Bronchial epithelial cell (primary cell): ENCODE results near the gene ITIH5. TPM values are rescaled to one million over a fixed set of nuclear protein-coding genes. Genes with fewer than 3 reads are reported as not detected.

Experiments
- DNase-seq: peaks from one replicate; pipeline ENCODE4 v3.0.0-alpha.2; 2010; ENCODE audit warnings: low read depth
- FAIRE-seq: peaks from 2 replicates; lab custom pipeline; 2011; peaks lifted over from hg19 to GRCh38; lab: Jason Lieb, UNC
- H3K27me3 ChIP-seq: 2 replicates; pipeline ENCODE4 v1.5.1; 2011; ENCODE audit warnings: low read length; ENCODE audit not compliant: control insufficient read depth, insufficient read depth
- H3K36me3 ChIP-seq: 2 replicates; pipeline ENCODE4 v1.5.1; 2011; ENCODE audit warnings: low read length; ENCODE audit not compliant: control insufficient read depth, insufficient read depth
- H3K4me3 ChIP-seq: 2 replicates; pipeline ENCODE4 v1.5.1; 2011; ENCODE audit warnings: mild to moderate bottlenecking, low read depth, low read length, control low read depth
- total RNA-seq: library from RNA; depleted of rRNA; stranded (reverse); fragments of >200 nt; gene quantifications from 2 replicates; pipeline ENCODE4 v1.2.1, GENCODE V29; 2014
- TF ChIP-seq, protein P1 (sequence below): IDR thresholded peaks from 2 replicates; pipeline ENCODE4 v1.5.1; 2011; ENCODE audit warnings: mild to moderate bottlenecking, moderate library complexity, low read length, control low read depth, inconsistent platforms; ENCODE audit not compliant: insufficient read depth, severe bottlenecking

ITIH5 gene
- total RNA-seq, 1 donor from 2014 or later, result not detected

DNA sequence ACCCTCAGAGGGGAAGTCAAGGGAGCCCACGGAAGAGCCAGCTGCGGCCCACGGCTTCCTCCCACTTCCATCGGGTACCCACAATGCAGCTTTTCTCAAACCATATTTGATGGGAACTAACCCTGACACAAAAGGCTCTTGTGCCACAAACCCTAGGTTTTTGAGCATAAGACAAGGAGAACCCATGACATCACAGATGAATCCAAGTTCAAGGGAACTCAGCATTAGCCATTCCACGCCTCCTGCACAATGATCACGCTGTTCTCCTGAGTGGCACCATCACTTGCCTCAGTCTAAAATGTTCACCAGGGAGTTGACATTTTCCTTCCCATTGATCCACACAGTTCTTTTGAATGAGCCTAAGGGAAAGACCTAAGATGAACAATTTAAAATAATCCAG is 70.4 kb downstream of the ITIH5 start:
- H3K36me3 ChIP-seq, result no peaks in the 10 kb centered on the region
- TF ChIP-seq, protein P1, sequence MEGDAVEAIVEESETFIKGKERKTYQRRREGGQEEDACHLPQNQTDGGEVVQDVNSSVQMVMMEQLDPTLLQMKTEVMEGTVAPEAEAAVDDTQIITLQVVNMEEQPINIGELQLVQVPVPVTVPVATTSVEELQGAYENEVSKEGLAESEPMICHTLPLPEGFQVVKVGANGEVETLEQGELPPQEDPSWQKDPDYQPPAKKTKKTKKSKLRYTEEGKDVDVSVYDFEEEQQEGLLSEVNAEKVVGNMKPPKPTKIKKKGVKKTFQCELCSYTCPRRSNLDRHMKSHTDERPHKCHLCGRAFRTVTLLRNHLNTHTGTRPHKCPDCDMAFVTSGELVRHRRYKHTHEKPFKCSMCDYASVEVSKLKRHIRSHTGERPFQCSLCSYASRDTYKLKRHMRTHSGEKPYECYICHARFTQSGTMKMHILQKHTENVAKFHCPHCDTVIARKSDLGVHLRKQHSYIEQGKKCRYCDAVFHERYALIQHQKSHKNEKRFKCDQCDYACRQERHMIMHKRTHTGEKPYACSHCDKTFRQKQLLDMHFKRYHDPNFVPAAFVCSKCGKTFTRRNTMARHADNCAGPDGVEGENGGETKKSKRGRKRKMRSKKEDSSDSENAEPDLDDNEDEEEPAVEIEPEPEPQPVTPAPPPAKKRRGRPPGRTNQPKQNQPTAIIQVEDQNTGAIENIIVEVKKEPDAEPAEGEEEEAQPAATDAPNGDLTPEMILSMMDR, result no peak
- DNase-seq (no peak), FAIRE-seq (no peak)
- no peak overlapping the region for H3K4me3 ChIP-seq
- H3K27me3 ChIP-seq, result no peaks in the 10 kb centered on the region

DNA sequence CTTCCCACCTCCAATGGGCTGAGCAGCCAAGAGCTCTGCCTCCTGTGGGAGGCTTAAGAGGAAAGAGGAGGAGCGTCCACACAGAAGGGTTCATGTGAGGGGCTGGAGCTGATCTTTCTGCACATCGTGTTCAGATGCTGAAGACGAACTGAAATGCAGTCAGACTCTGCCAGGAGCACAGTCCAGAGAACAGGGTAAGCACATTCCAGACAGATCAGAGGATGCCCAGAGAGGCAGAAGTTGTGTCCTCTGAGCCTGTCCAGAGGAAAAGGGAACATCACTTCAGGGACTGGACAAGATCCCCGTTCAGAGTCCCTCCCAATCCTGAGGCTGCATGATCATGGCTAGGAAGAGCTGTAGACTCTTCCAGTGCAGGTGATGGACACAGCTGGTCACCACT is 72.9 kb downstream of the ITIH5 start:
- Histone ChIP-seq H3K36me3 (no peaks in the 10 kb centered on the region), H3K27me3 (no peaks in the 10 kb centered on the region), H3K4me3 (no peak overlapping the region)
- FAIRE-seq (no peak), DNase-seq (no peak)
- TF ChIP-seq, protein P1, result no peak

GRCh38 chr10:7593063-7593462 is 73.7 kb downstream of the ITIH5 start:
- H3K4me3 ChIP-seq, result no peak overlapping the region
- FAIRE-seq (no peak), DNase-seq (no peak)
- H3K36me3 ChIP-seq, result no peaks in the 10 kb centered on the region
- H3K27me3 ChIP-seq, result no peaks in the 10 kb centered on the region
- TF ChIP-seq, protein P1, result no peak

DNA sequence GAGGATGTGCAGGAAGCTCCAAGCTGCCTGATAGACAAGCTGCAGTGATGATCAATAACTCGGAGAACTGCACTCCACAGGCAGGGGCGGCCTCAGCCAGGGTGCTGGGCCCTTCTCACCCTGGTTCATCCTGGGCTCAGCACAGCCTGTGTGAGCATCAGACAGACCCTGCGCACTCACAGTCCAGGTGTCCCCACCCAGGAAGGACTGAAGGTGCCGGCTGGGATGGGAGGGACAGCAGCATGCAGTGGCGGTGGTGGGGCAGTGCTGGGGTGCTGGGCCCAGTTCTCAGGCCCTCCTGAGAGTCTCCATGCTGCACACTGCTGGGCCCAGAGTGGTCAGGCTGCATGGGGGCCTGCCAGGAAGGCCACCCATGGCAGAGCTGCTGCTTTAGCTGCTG is 74.1 kb downstream of the ITIH5 start:
- Histone ChIP-seq H3K27me3 (no peaks in the 10 kb centered on the region), H3K36me3 (no peaks in the 10 kb centered on the region), H3K4me3 (no peak overlapping the region)
- no peak for DNase-seq
- TF ChIP-seq, protein P1, result no peak
- no peak for FAIRE-seq

DNA sequence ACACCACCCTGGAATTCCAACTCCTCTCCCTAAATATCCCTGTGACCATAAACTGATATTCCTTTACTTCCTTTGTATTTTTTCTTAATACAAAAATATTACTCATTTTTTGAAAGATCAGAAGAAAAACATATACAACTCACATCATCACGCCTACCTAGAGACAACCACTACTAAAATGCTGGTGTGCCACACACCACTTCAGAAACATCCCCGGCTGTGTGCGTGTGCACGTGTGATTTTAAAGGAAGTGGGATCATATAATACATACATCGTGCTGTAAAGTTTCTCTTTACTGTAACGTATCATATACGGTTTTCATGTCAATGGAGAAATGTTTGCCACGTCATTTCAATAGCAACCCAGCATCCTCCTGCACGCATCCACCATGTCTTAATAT is 76.5 kb downstream of the ITIH5 start:
- FAIRE-seq (no peak), DNase-seq (no peak)
- no peak overlapping the region for H3K4me3 ChIP-seq
- H3K36me3 ChIP-seq, result no peaks in the 10 kb centered on the region
- H3K27me3 ChIP-seq, result no peaks in the 10 kb centered on the region
- TF ChIP-seq, protein P1, result no peak

DNA sequence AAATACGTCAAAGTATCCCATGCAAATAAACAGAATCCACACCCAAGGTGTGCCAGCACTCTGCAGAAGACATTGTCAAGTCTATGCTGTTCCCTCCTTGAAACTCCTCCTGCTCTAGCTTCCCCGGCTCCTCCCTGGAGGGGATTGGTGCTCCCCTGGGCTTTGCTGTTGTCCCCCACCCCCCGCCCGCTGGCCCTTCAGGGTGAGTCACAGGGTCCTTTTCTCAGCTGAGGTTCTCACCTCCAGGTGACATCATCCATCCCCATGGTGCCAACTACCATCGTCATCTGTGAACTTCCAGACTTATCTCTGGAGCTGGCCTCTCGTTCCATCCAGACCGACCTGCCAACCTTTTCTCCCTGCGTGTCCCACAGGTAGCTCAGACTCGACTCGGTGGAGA is 77.0 kb downstream of the ITIH5 start:
- DNase-seq, result no peak
- FAIRE-seq, result no peak
- H3K4me3 ChIP-seq, result no peak overlapping the region
- TF ChIP-seq, protein P1, result no peak
- H3K36me3 ChIP-seq, result no peaks in the 10 kb centered on the region
- H3K27me3 ChIP-seq, result no peaks in the 10 kb centered on the region
